GM23248 (cell line): ENCODE measurements around the gene ZKSCAN7. TPM values are rescaled to one million over a fixed set of nuclear protein-coding genes. Genes with fewer than 3 reads are reported as not detected.
"Not testable (repeated sequence)": the region's sequence is repeated elsewhere in the genome, so short reads cannot be mapped to it uniquely, and the experiment has no call there.

Experiments used
- DNase-seq: peaks from one replicate; pipeline ENCODE4 v3.0.0-alpha.2; 2015
- H2AFZ ChIP-seq: fragments of 200-600 bp; sonication (generic); 2 replicates; pipeline ENCODE4 v1.6.1; 2016; ENCODE audit warnings: antibody characterized with exemption
- H3F3A ChIP-seq: fragments of 200-600 bp; sonication (generic); 2 replicates; pipeline ENCODE4 v1.6.1; 2016; ENCODE audit warnings: mild to moderate bottlenecking, antibody characterized with exemption, mixed run types; ENCODE audit not compliant: insufficient read depth
- H3K27ac ChIP-seq: fragments of 200-600 bp; sonication (generic); 2 replicates; pipeline ENCODE4 v1.5.1; 2016; ENCODE audit warnings: mild to moderate bottlenecking
- H3K27me3 ChIP-seq: fragments of 200-600 bp; sonication (generic); replicated peaks from 2 replicates; pipeline ENCODE4 v1.6.1; 2016; ENCODE audit warnings: mild to moderate bottlenecking; ENCODE audit not compliant: insufficient read depth
- H3K36me3 ChIP-seq: fragments of 200-600 bp; sonication (generic); 2 replicates; pipeline ENCODE4 v1.6.1; 2016; ENCODE audit warnings: low read depth, mild to moderate bottlenecking
- H3K4me1 ChIP-seq: fragments of 200-600 bp; sonication (generic); 2 replicates; pipeline ENCODE4 v1.6.1; 2016; ENCODE audit warnings: mild to moderate bottlenecking; ENCODE audit not compliant: insufficient read depth
- H3K4me2 ChIP-seq: fragments of 200-600 bp; sonication (generic); one replicate; pipeline ENCODE4 v1.6.1; 2016; ENCODE audit warnings: mild to moderate bottlenecking; ENCODE audit not compliant: unreplicated experiment
- H3K4me3 ChIP-seq: fragments of 200-600 bp; sonication (generic); 2 replicates; pipeline ENCODE4 v1.5.1; 2016; ENCODE audit warnings: mild to moderate bottlenecking
- H3K79me2 ChIP-seq: fragments of 200-600 bp; sonication (generic); 2 replicates; pipeline ENCODE4 v1.6.1; 2016; ENCODE audit warnings: mild to moderate bottlenecking; ENCODE audit not compliant: insufficient read depth
- H3K9ac ChIP-seq: fragments of 200-600 bp; sonication (generic); 2 replicates; pipeline ENCODE4 v1.6.1; 2016; ENCODE audit warnings: mild to moderate bottlenecking
- H3K9me2 ChIP-seq: fragments of 200-600 bp; sonication (generic); 2 replicates; pipeline ENCODE4 v1.6.1; 2016; ENCODE audit warnings: mixed run types, mild to moderate bottlenecking, moderate library complexity; ENCODE audit not compliant: insufficient read depth
- H3K9me3 ChIP-seq: fragments of 200-600 bp; sonication (generic); one replicate; pipeline ENCODE4 v1.6.1; 2017; ENCODE audit warnings: low read depth
- H4K20me1 ChIP-seq: fragments of 200-600 bp; sonication (generic); 2 replicates; pipeline ENCODE4 v1.6.0; 2016; ENCODE audit not compliant: insufficient read depth
- EZH2 ChIP-seq: fragments of 200-600 bp; sonication (generic); IDR thresholded peaks from 2 replicates; pipeline ENCODE4 v1.6.1; 2018; ENCODE audit warnings: antibody characterized with exemption, mild to moderate bottlenecking; ENCODE audit not compliant: insufficient read depth, poor library complexity, severe bottlenecking
- EZH2phosphoT487 ChIP-seq: fragments of 200-600 bp; sonication (generic); IDR thresholded peaks from 2 replicates; pipeline ENCODE4 v1.6.1; 2018; ENCODE audit warnings: antibody characterized with exemption, moderate library complexity, mild to moderate bottlenecking, low read depth; ENCODE audit not compliant: insufficient read depth
- WGBS, 2 experiments: methylation state at CpG; one replicate each; pipeline ENCODE4 v1.1.6; 2015 to 2017; ENCODE audit warnings: low lambda C conversion rate in 2 of 2, low coverage in 1 of 2; ENCODE audit errors: missing lambda C conversion rate in 2 of 2; 5-methylcytosine and 5-hydroxymethylcytosine counted together
- in situ Hi-C: fragments of 300-500 bp; cut with MboI; formaldehyde crosslinking; loops from 2 replicates; pipeline ENCODE4 v1.15.0; 2020
- polyA plus RNA-seq: library from polyadenylated mRNA; unstranded; fragments of >200 nt; fragmentation: Nextera tagmentation; extraction: Ambion mirVana; gene quantifications from 2 replicates; pipeline ENCODE4 v1.2.1, GENCODE V29; 2016
- total RNA-seq: library from RNA; depleted of rRNA; stranded (reverse); fragments of >200 nt; shearing (Covaris generic); gene quantifications from 2 replicates; pipeline ENCODE4 v1.2.3, GENCODE V29; 2014

Gene ZKSCAN7
- total and polyA plus RNA-seq, 2 experiments from 2014 or later = 2.9 to 4.5 TPM

DNA sequence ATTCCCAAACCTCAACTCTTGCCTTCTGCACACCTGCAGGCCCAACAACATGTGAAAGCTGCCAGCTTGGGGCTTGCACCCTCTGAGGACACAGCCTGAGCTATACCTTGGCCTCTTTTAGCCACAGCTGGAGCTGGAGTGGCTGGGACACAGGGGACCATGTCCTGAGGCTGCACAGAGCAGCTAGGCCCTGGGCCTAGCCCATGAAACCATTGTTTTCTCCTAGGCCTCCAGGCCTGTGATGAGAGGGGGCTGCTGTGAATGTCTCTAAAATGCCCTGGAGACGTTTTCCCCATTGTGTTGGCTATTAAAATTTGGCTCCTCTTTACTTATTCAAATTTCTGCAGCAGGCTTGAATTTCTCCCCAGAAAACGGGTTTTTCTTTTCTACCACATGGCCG, 7.2 kb downstream of the ZKSCAN7 start:
- no peak overlapping the region for H3K4me2 ChIP-seq
- peaks cover 6% of the 10 kb centered on the region; the same call in 1 of the 2 replicates for H3K36me3 ChIP-seq
- no peak overlapping the region for H3K4me3 ChIP-seq
- H3K9me2 ChIP-seq = no peaks in the 10 kb centered on the region
- WGBS, 2 experiments = 89 to 93% methylated on average over 3 of the region's 3 CpGs
- no peak overlapping the region for H3K9ac ChIP-seq
- in situ Hi-C loops = no loop called here
- no peak for DNase-seq
- H3K27me3 ChIP-seq = no peaks in the 10 kb centered on the region
- H3F3A ChIP-seq = no peaks in the 10 kb centered on the region
- H3K27ac ChIP-seq = no peak overlapping the region
- H4K20me1 ChIP-seq = no peaks in the 10 kb centered on the region
- no peaks in the 10 kb centered on the region; the same call in 1 of the 2 replicates for H3K4me1 ChIP-seq
- H3K79me2 ChIP-seq = peaks cover 9% of the 10 kb centered on the region
- H3K9me3 ChIP-seq = no peaks in the 10 kb centered on the region
- TF ChIP-seq EZH2 (no peak), EZH2phosphoT487 (no peak)
- H2AFZ ChIP-seq = no peak overlapping the region

DNA sequence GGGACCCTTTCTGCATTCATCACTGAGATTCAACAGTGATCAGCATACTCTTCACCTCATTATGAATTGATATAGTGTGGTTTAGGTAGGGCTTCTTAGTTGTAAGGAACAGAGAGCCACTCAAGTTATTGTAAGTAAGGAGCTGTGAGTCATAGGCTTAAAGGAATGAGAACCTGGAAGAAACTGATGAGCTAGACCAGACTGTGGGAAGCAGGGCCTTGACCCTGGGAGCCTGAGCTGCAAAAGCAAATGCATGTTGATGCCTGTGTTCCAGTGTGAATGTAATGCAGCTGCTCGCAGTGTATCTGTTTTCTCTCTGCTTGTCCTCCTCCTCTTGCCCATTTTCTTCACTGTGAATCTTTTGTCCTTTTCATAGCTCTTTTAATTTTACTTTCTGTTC, 13.6 kb downstream of the ZKSCAN7 start:
- no peak overlapping the region for H3K4me2 ChIP-seq
- no peaks in the 10 kb centered on the region for H4K20me1 ChIP-seq
- H3F3A ChIP-seq = peaks cover 5% of the 10 kb centered on the region; the same call in 1 of the 2 replicates
- H3K9ac ChIP-seq = no peak overlapping the region
- TF ChIP-seq EZH2phosphoT487 (no peak), EZH2 (no peak)
- H3K9me3 ChIP-seq = no peaks in the 10 kb centered on the region
- H3K4me1 ChIP-seq = 0 out of 2 replicates have a peak, but pooled peaks cover 5% of the 10 kb centered on the region
- H3K9me2 ChIP-seq = no peaks in the 10 kb centered on the region; the same call in 1 of the 2 replicates
- WGBS, 2 experiments = 91 to 96% methylated on average over 1 of the region's 1 CpG
- no peak overlapping the region for H3K4me3 ChIP-seq
- no peak overlapping the region for H2AFZ ChIP-seq
- H3K36me3 ChIP-seq = peaks cover 38% of the 10 kb centered on the region
- in situ Hi-C loops = no loop called here
- H3K27ac ChIP-seq = no peak overlapping the region
- peak; percentile 43 for DNase-seq
- no peaks in the 10 kb centered on the region for H3K79me2 ChIP-seq
- H3K27me3 ChIP-seq = no peaks in the 10 kb centered on the region

DNA sequence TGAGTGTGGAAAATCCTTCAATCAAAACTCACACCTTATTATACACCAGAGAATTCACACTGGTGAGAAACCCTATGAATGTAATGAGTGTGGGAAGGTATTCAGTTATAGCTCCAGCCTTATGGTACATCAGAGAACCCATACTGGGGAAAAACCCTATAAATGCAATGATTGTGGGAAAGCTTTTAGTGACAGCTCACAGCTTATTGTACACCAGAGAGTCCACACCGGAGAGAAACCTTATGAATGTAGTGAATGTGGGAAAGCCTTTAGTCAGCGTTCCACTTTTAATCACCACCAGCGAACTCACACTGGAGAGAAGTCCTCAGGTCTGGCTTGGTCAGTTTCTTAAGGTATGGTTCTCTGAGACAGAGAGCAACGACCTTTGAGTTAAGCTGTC, 16.0 kb downstream of the ZKSCAN7 start:
- Histone ChIP-seq H3K4me3 (no peak overlapping the region), H3K36me3 (peaks cover 32% of the 10 kb centered on the region), H3K4me1 (0 out of 2 replicates have a peak, but pooled peaks cover 5% of the 10 kb centered on the region), H3K9me2 (no peaks in the 10 kb centered on the region; the same call in 1 of the 2 replicates), H3K79me2 (no peaks in the 10 kb centered on the region), H4K20me1 (no peaks in the 10 kb centered on the region), H3K9me3 (no peaks in the 10 kb centered on the region), H3K27me3 (no peaks in the 10 kb centered on the region), H2AFZ (no peak overlapping the region), H3F3A (peaks cover 5% of the 10 kb centered on the region; the same call in 1 of the 2 replicates), H3K27ac (no peak overlapping the region), H3K4me2 (no peak overlapping the region), H3K9ac (no peak overlapping the region)
- WGBS, 2 experiments = 89 to 94% methylated on average over 4 of the region's 4 CpGs
- no peak for TF ChIP-seq EZH2phosphoT487
- TF ChIP-seq EZH2 = no peak
- in situ Hi-C loops = no loop called here
- DNase-seq = no peak

DNA sequence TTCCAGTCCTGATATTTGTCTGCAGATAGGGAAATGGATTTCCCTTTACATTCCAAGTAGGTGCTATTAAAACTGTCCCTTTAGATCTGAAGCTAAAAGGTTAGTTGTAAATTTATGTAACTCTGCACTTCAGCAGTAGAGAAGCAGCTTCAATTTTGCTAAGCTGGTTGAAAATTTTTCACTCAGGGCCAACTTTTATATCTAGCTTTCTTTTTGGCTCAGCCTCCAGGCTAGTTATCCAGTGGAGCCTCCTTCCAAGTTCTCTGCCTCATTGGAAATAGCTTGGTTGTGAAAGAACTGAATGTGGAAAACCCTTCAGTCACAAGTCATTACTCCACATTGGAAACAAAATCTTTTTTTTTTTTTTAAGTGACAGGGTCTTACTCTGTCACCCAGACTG, 21.6 kb downstream of the ZKSCAN7 start:
- in situ Hi-C loops = no loop called here
- H3K4me3 ChIP-seq = no peak overlapping the region
- H3K36me3 ChIP-seq = peaks cover 2% of the 10 kb centered on the region; the same call in 1 of the 2 replicates
- DNase-seq = no peak
- H3K9me2 ChIP-seq = no peaks in the 10 kb centered on the region
- no peak overlapping the region for H3K9ac ChIP-seq
- no peaks in the 10 kb centered on the region for H3K27me3 ChIP-seq
- no peak overlapping the region for H3K27ac ChIP-seq
- H3K4me2 ChIP-seq = no peak overlapping the region
- no peaks in the 10 kb centered on the region for H4K20me1 ChIP-seq
- H2AFZ ChIP-seq = no peak overlapping the region
- no peaks in the 10 kb centered on the region for H3F3A ChIP-seq
- no peaks in the 10 kb centered on the region for H3K79me2 ChIP-seq
- TF ChIP-seq EZH2 (no peak), EZH2phosphoT487 (no peak)
- H3K9me3 ChIP-seq = no peaks in the 10 kb centered on the region
- H3K4me1 ChIP-seq = no peaks in the 10 kb centered on the region

DNA sequence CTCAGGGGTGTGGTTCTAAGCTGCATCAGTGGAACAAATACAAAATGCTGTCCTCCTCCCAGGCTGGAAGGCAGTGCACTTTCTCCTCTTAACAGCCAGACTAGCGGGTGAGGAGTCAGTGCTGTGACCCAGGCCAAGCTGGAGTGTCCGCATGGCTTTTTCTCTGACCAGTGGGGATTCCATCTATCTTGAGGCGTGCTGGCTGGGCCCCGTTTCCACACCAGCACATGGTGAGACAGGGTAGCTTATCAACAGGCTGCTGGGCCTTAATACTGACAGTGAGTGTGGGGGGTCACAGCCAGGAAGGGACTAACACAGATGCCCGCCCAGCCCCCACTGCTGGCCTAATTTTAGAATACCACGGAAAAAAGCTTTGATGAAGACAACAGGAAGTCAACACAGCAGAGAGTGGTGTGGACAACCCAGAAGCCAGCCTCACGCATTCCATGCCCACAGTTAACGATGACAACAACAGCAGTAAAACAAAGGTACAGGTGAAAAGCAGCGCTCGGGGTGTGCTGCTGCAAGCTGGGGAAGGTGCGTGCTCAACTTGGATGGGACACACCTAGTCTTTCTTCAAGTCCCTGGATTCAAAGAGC, 22.5 kb downstream of the ZKSCAN7 start:
- H3K4me1 ChIP-seq, in situ Hi-C loops, H3K9me2 ChIP-seq, H4K20me1 ChIP-seq, H3K4me2 ChIP-seq, H3F3A ChIP-seq, H3K4me3 ChIP-seq, H3K27me3 ChIP-seq, H3K27ac ChIP-seq, DNase-seq, H3K36me3 ChIP-seq, H3K9me3 ChIP-seq, H3K79me2 ChIP-seq, H3K9ac ChIP-seq, H2AFZ ChIP-seq: not testable (repeated sequence)
- WGBS, 2 experiments = 88 to 93% methylated on average over 9 to 11 of the region's 11 CpGs

DNA sequence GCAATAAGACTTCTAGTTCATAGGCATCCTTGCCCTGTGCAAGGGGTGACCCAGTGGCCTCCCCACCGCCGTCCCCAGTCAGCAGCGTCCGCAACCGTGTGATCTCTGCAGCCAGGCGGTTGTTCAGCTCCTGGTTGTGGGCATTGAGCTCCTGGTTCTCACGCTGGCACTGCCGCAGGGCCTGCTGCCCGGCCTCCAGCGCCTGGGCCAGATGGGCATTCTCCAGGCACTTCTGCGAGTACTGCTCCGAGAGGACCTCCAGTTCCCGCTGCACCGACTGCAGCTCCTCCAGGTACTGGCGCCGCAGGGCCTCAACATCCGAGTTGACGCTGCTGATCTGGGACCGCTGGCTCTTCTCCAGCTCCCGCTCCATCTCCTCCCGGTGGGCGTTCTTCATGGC, 23.3 kb downstream of the ZKSCAN7 start:
- H3K27me3 ChIP-seq, H3F3A ChIP-seq, H3K4me3 ChIP-seq, H3K4me2 ChIP-seq, H3K27ac ChIP-seq, H3K9me3 ChIP-seq, in situ Hi-C loops, H3K4me1 ChIP-seq, H4K20me1 ChIP-seq, H3K79me2 ChIP-seq, H3K9ac ChIP-seq, H3K36me3 ChIP-seq, H3K9me2 ChIP-seq, H2AFZ ChIP-seq, DNase-seq: not testable (repeated sequence)
- WGBS, 2 experiments = 89% methylated on average over 21 to 22 of the region's 22 CpGs

DNA sequence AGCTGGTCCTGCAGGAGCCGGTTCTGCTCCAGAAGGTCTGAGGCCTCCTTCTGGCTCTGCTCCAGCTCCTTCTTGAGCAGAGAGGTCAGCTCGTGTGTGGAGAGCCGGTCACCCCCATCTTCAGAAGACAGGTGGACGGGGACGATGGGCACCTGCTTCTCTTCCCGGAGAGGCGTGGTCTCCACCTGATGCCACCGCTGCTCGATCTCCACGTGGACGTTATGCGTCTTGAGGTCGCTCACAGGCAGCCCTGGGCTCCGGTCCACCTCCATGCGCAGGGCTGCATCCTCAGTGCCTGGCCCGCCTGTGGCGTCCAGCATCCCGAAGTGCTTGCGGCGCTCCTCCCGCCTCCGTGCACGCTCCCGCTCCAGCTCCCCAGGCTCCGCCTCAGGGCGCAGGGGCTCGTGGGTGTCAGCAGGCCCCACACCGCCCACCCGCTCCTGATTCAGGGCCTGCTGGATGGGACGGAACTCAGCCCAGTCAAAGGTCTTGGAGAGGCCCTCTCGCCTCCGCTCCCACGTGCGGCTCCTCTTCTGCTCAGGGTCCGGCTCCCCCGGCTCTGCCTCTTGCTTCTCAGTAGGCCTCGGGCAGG, 24.0 kb downstream of the ZKSCAN7 start:
- H3K79me2 ChIP-seq, H3F3A ChIP-seq, H3K27me3 ChIP-seq, H3K9ac ChIP-seq, H2AFZ ChIP-seq, H3K9me3 ChIP-seq, H3K9me2 ChIP-seq, H4K20me1 ChIP-seq, in situ Hi-C loops, H3K4me2 ChIP-seq, H3K36me3 ChIP-seq, DNase-seq, H3K4me1 ChIP-seq, H3K27ac ChIP-seq, H3K4me3 ChIP-seq: not testable (repeated sequence)
- WGBS, 2 experiments = 93% methylated on average over 31 to 36 of the region's 37 CpGs
